HG02623 (cell line): ENCODE measurements around the gene U2AF2.

Experiments
- ATAC-seq: cut with Tn5 transposase; IDR thresholded peaks from one replicate; pipeline ENCODE4 v1.9.1; 2021; ENCODE audit warnings: moderate library complexity; ENCODE audit not compliant: unreplicated experiment

U2AF2 gene

DNA sequence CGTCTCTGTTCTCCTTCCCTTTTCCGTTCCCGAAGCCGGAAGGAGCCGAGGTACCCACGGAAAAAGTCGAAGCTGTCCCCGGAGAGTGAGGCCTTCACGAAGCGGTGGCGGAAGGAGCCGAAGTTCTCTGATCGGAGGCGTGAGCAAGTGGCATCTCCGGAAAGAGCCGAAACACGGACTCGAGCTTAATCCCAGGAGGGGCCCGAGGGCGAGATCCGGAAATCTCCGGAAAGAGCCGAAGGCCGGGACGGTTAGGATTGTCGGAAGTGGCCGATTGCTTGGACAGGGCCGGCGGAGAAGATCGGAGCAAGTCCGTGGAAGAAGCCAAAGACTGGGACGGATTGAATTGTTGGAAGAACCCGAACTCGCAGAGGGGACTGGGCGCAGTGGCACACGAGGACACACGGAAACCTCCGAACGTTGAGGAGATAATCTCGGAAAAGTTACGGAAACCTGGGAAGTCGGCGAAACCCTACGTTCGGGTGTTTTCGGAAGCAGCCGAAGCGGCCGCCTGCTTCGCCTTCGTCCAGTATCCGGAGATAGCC, 440 bp upstream of the U2AF2 start:
- ATAC-seq: peak; percentile 57

DNA sequence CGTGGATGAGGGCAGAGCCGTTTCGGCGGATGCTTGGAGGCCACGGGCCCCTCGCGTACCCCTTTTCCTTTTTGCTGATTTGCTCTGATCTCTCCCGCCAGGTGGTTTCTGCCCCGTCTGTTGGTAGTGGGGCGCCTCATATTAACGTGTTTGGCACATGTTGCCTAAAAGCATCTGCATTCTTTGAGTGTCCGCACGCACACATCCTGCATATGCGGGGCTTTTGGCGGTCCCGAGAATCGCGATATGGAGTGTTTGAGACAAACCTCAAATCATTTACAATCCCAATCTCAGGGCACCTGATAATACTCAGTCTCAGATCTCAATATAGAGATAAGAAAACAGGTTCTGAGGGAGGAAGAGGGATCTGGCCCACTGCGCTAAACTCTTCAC, 809 bp downstream of the U2AF2 start:
- ATAC-seq: no peak

DNA sequence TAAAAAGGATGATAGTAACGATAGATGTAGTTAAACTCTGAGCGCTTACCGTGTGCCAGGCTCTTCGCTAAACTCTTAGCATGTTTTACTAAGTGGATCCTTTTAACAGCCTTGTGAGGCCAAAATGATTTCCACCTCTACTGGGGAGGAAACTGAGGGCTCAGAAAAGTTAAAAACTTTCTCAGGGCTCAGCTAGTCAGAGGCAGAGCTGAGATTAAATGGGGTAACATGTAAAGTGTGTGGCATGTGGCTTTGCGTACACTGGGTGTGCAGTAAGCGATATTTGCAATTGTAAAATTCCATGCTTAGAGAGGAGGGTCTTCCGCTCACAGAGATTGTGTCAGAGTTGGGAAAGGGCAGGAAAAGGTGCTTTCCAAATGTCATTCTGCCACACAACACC, 1.7 kb downstream of the U2AF2 start:
- ATAC-seq: no peak

DNA sequence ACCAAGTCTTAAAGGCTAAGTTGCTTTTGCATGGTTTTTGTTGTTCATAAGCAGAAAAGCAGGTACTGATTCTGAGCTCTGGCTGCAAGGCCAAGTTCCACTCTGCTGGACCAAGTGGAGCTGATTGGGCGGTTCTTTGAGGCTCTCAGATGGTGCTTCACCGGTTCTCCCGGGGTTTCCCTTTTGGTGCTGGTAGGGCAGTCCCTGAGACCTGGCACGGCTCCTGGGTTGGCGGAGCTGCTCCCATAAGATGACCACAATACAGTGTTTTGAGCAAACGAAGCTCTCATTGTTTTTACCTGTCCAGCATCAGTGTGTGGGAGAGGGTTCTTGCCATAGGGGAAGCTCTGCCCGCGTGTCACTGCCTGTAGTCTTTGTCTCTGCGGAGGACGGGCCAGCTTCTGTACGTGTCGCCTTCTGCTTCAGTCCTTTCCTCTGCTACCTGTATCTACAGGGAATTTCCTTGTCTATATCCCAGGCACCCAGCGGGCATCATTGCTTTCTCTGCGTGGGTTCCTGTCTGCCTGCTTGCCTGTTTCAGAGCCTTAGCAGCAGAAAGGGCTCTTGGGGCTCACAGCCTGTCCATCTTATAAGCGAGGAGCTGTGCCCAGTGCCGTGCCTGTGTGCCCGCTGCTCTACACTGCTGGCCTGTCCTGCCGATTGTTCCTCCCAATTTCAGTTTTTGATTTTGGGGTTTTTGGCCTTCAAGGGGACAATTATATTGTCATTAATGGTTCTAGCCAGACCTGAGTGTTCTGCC, 2.3 kb downstream of the U2AF2 start:
- no peak for ATAC-seq

DNA sequence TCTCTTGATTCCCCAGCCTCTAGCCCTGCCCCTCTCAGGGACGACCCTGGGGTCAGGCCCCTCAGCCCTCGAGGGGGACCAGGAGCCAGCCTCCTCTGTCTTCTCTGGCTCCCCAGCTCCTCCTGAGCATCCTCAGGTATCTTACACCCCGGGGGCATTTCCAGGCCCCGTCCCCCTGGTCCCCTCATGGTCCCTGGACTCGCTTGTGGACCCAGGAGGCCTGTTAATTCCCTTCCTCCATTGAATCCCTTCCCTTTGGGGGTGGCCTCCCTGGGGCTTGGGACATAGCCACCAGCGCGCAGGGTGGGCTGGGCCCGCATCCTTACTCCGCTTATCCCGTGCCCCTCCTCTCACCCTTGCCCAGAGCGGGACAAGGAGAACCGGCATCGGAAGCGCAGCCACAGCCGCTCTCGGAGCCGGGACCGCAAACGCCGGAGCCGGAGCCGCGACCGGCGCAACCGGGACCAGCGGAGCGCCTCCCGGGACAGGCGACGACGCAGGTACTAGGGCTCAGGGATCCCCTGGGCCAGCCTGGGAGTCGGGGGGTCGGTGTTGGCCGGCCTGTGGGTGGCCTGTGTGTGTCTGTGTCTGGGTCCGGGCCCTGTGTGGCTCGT, 4.1 kb downstream of the U2AF2 start:
- ATAC-seq: no peak

DNA sequence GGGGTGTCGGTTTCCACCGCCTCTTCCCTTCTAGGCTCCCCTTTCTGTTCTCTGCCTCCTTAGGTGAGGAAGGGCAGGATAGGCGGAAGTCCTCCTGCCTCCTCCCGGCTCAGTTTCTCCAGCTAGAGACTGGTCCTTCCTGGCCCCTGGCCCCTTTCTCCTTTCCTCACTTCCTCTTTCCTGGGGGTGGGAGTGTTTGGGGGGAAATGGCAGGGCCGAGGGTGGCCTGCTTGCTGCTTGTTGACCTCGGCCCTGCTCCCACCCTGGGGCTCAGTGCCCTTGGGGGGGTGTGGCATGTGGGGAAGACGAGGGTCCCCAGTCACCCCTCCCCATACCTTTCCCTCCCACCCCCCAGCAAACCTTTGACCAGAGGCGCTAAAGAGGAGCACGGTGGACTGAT, 5.0 kb downstream of the U2AF2 start:
- no peak for ATAC-seq

DNA sequence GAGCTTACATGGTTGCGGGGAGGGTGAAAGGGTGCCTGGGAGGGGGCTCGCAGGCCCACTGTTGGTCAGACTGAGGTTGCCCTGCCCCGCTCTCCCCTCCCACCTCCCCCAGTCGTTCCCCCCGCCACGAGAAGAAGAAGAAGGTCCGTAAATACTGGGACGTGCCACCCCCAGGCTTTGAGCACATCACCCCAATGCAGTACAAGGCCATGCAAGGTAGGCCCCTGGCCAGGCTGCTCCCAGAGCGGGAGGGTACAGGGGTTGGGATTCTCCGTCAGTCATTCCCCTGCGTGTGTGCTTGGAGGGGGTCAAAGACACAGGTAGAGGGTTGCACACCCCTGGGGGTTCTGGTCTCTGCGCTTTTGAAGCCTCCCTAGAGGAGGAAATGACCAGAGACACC, 5.6 kb downstream of the U2AF2 start:
- ATAC-seq: no peak

DNA sequence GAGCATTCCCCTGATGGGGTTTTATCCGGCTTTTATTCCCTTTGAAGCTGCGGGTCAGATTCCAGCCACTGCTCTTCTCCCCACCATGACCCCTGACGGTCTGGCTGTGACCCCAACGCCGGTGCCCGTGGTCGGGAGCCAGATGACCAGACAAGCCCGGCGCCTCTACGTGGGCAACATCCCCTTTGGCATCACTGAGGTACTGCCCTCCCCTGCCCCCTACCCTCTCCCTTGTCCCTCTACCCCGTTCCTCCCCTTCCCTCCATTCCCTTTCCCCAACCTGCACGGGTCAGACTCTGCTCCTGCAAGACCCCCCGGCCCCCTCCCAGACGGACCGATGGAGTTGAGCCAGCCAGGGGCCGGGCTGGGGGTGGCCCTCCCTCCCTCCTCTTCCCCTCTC, 6.2 kb downstream of the U2AF2 start:
- ATAC-seq: no peak

DNA sequence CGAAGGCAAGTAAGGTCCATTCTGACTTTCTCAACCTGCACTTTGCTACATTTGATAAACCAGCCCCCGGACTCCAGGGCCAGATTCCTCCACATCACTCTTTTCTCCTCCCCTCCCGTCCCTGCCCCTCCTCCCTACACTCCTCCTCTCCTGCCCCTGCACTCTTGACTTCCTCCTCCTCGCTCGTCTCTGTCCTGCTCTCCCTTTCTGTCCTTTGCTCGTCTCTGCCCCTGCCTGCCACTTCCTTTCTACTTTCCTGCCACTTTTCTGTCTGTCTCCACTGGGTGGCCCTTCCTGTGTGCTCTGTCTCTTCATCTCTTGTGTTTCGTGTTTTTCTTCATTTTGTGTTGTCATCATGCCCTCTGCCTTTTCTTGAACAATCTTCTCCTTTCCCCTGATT, 7.0 kb downstream of the U2AF2 start:
- ATAC-seq: no peak

DNA sequence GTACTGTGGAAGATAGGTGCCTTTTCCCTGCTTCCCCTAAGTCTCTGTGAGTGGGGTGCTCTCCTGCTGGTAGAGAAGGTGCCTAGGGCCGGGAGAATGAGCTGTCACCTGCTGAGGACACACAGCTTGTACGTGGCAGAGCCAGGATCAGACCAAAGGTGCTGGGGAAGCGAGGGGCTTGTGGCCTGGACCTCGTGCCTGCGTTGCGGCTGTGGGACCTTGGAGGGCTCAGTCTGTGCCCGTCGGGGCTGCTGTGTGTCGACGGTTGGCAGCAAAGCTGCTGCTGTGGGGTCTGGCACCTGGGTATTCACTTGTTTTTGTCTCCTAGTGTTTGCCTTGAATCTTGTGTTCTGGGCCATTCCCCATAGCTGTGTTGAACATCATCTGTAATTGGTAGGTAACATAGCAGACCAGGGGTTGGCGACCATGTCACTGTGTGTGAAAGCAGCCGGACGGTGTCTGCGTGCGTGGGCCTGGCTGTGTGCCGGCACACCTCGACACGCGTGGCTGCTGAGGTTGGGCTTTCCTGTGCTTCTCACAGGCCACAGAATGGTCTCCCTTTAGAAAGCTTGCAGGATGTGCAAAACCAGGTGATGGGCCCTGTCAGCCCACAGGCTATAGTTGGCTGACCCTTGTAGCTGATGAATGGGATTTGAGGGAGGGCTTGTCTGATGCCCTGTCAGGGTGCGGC, 9.2 kb downstream of the U2AF2 start:
- no peak for ATAC-seq

DNA sequence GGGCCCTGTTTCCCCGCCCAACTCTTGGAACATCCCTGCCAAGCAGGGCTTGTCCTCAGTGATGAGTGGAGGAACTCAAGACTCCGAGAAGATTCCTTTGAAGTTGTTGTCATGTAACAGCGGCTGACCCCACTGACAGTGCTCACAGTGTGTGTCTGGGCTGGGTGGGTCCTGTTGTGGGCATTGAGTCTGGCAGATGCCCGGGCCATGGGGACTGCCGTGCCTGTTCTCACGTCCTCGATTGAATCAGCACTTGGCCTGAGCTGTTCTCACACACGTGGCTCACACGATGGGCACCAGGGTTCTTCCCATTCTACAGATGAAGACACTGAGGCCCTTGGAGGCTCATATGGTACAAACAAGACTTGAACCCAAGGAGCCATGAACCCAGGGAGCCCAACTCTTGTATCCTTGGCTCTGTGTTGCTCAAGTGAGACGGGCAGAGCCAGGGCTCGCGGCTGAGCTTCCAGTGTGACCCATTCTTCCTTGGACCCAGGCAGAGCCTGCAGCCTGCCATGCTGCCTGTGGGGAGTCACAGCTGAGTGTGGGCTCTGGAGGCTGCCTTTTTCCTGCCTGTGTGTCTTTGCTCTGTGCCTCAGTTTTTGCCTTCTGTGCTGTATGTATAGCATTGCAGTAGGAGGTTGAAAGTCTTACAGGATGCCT, 11.6 kb downstream of the U2AF2 start:
- no peak for ATAC-seq

DNA sequence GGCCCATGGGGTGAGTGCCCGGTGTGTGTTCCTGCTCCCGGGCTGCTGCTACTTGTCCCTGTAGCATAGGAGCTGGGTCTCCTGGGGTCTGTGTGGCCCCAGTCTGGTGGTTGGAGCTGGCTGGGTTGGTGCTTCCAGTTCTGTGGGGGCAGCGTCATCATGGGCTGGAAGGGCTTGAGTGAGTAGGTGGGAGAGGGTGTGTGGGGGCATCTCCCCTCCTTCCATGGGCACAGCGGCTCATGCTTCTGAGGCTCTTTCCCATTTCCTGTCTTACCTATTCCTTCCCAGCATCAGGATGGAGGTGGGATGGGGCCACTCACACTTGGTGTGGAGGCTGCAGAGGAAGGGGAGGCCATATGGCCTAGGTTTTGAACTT, 12.2 kb downstream of the U2AF2 start:
- ATAC-seq: no peak

DNA sequence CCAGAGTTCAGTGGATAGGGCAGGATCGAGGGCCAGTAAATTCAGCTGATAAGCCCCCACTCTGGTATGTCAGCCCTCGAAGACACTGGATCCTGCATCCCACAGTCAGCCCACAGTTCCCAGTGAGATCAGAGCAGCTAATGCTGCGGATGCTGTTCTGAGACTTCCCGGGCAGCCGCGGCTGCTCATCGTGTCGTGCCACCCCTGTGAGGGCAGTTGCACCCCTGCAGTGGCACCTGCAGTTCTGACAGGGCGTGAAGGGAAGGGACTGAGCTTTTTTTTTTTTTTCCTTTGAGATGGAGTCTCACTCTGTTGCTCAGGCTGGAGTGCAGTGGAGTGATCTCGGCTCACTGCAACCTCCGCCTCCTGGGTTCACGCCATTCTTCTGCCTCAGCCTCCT, 12.7 kb downstream of the U2AF2 start:
- no peak for ATAC-seq

DNA sequence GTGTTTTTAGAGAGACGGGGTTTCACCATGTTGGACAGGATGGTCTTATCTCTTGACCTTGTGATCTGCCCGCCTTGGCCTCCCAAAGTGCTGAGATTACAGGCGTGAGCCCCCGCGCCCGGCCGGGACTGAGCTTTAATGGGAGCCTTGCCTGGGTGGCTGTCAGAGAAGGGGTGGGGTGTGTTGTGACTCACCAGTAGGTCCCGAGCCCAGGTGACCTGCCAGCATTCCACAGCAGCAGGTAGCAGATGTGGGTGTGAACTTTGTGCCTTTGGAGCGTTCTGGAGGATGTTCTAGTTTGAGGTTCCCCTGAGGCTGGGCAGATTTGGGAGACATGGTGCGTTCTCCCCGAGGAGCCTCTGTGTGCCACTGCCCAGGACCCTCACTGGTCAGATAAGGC, 13.1 kb downstream of the U2AF2 start:
- ATAC-seq: no peak

DNA sequence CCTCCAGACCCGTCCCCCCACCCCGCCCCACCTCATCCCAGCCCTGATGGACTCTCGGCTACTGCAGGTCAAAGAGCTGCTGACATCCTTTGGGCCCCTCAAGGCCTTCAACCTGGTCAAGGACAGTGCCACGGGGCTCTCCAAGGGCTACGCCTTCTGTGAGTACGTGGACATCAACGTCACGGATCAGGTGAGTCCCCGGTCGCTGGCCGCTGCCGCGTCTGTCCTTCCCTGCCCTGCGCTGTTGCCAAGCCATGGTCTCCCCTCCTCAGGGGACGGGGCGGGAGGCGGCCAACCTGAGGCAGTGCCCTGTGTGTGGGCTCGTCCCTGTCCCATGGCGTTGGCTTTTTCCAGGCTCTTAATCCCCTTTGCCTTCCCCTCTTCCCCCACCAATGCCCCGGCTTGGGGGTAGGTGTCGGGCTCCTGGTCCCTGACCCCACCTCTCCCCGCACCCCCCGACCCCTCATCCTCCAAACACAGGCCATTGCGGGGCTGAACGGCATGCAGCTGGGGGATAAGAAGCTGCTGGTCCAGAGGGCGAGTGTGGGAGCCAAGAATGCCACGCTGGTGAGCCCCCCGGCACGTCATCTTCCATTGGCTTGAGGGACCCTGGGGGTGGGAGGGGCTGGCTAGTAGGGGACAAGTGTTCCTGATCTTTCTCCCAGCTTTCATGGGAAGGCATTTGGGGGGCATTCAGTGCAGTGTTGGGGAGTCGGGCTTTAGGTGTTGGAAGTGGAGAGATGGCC, 13.9 kb downstream of the U2AF2 start:
- no peak for ATAC-seq

DNA sequence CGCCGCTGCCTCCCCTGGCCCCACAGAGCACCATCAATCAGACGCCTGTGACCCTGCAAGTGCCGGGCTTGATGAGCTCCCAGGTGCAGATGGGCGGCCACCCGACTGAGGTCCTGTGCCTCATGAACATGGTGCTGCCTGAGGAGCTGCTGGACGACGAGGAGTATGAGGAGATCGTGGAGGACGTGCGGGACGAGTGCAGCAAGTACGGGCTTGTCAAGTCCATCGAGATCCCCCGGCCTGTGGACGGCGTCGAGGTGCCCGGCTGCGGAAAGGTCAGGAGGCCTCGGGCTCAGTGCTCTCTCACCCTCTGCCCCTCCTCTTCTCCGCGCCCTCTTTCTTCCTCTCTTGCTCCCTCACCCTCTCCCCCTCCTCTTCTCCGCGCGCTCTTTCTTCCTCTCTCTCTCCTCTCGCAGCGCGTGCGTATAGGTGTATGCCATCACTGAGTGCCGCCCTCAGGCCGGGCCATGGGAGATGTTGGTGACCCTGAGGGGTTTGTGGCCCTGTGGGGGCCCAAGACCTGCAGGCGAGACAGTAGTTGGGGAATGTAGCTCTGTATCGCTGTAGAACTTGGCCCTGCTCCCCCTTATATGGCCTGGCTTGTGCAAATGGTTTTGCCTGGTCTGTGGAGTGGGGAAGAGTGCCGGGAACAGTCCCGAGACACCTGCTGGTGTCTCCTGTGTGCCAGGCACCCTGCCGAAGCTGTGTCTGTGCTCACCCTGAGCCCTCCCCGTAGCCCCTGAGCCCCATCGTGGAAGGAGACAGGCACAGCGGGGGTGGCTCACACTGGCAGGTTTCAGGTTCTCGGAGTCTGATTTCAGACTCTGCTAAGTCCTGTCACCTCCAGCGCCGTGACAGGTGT, 14.8 kb downstream of the U2AF2 start:
- ATAC-seq: no peak

DNA sequence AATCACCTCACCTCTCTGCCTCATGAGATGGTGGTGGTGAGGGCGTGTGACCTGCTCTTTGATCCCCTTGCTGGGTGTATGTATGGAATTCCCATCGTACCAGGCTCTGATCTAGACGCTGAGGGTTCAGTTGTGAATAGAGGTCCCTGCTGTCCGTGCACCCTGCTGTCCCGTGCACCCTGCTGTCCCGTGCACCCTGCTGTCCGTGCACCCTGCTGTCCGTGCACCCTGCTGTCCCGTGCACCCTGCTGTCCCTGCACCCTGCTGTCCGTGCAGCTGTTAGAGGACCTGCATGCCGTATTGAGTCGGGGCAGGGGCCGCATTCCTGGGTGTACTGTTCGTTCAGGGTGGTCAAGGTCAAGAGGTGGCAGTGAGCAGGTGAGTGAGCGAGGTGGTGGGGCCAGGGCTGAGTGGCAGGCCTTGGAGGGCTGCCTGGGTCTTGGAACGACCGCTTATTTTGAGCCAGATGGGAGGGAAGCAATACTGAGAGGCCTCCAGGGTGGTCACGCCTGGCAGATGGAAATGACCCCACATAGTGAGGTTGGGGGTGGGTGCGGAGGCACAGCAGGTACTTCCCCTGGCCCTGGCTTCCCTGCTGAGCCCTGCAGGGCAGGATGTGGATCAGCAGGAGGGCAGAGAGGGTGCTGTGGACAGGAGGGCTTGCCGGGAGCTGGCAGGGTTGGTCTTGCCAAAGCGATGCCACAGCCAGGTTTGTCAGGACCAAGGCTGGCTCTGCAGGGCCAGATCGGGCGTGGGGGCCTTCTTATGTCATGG, 15.6 kb downstream of the U2AF2 start:
- ATAC-seq: no peak

DNA sequence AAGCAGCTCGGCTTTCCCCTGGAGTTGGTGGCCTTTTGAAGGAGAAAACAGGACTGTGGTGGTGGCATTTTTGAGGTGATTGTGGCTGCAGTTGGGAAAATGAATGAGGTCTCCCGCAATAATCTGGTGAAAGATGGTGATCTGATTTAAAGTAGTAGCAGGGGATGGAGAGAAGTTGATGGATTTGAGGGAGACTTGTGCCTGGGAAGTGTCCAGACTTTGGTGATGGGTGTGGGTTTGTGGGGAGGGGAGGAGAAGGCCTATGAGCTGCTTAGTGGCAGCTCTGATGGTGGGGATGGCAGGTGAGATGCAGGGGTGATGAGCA, 16.2 kb downstream of the U2AF2 start:
- ATAC-seq: no peak

DNA sequence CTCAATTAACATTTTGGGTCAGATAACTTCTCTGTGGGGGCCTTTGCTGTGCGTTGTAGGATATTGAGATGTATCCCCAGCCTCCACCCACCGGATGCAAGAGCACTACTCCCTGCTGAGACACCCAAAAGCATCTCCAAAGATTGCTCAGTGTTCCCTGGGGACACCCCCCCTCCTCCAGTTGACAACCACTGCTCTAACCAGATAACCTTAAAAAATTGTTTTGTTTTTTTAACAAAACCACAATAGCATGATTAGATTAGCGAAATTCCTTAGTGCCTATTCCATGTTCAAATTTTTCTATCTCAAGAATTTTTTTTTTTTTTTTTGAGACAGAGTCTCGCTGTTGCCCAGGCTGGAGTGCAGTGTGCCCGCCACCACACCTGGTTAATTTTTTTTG, 17.6 kb downstream of the U2AF2 start:
- no peak for ATAC-seq
